Activated CD4-positive, alpha-beta memory T cell treated with anti-CD3 and anti-CD28 coated beads, Interleukin-2, amount 10 ng/mL, durations not matched to agents 7 days and 5 days (primary cell): ENCODE data around the gene PRRT4. TPM values are rescaled to one million over a fixed set of nuclear protein-coding genes. Genes with fewer than 3 reads are reported as not detected.

Source experiments
- CTCF ChIA-PET: fragments of 350-600 bp; sonication (Branson Sonifier 250); formaldehyde crosslinking; loops from one replicate; lab custom pipeline; 2021; ENCODE audit warnings: antibody characterized with exemption, inconsistent platforms; lab: Charles Lee
- POLR2A ChIA-PET: fragments of 350-600 bp; sonication (Branson Sonifier 250); formaldehyde crosslinking; loops from one replicate; lab custom pipeline; 2021; ENCODE audit warnings: antibody characterized with exemption; lab: Charles Lee
- DNase-seq: peaks from one replicate; pipeline ENCODE4 v3.0.0-alpha.2; 2020
- H3K27ac Mint-ChIP-seq: one replicate; pipeline ENCODE4 v1.8.0; 2021; ENCODE audit warnings: mild to moderate bottlenecking, mixed read lengths
- H3K27me3 Mint-ChIP-seq: one replicate; pipeline ENCODE4 v1.8.0; 2021; ENCODE audit warnings: mixed read lengths
- H3K36me3 Mint-ChIP-seq: one replicate; pipeline ENCODE4 v1.8.0; 2021; ENCODE audit warnings: low read depth, mixed read lengths
- H3K4me1 Mint-ChIP-seq: one replicate; pipeline ENCODE4 v1.8.0; 2021; ENCODE audit warnings: mixed read lengths
- H3K4me3 Mint-ChIP-seq: one replicate; pipeline ENCODE4 v1.8.0; 2021; ENCODE audit warnings: mild to moderate bottlenecking, mixed read lengths
- H3K9me3 Mint-ChIP-seq: one replicate; pipeline ENCODE4 v1.8.0; 2021; ENCODE audit warnings: mixed read lengths
- total RNA-seq, 2 experiments: library from RNA; stranded (reverse); gene quantifications; one replicate each; pipeline ENCODE4 v1.2.3, GENCODE V29; 2021

PRRT4 gene
- total RNA-seq, 2 experiments from 2014 or later: not detected

GRCh38 chr7:128323459-128324367 is 37.8 kb downstream of the PRRT4 start:
- H3K36me3 Mint-ChIP-seq: peaks cover 51% of the 10 kb centered on the region
- H3K27ac Mint-ChIP-seq: no peak overlapping the region
- CTCF ChIA-PET: interaction anchor here (2.4 kb wide), 1 partner anchor 114 kb away, joined by 9 read pairs; no protein-coding TSS in a partner anchor
- no peaks in the 10 kb centered on the region for H3K27me3 Mint-ChIP-seq
- H3K4me3 Mint-ChIP-seq: no peak overlapping the region
- H3K4me1 Mint-ChIP-seq: peaks cover 27% of the 10 kb centered on the region
- DNase-seq: no peak
- POLR2A ChIA-PET: no interaction called here
- H3K9me3 Mint-ChIP-seq: no peaks in the 10 kb centered on the region

- no peak for DNase-seq
- POLR2A ChIA-PET: no interaction called here
- H3K36me3 Mint-ChIP-seq: peaks cover 49% of the 10 kb centered on the region
- no peaks in the 10 kb centered on the region for H3K9me3 Mint-ChIP-seq
- H3K4me3 Mint-ChIP-seq: no peak overlapping the region
- CTCF ChIA-PET: interaction anchor here (1.1 to 2.4 kb wide), 6 partner anchors 21 to 138 kb away, joined by 3 to 9 read pairs (median 4); partner anchors contain the start of gene RBM28
- H3K4me1 Mint-ChIP-seq: peaks cover 29% of the 10 kb centered on the region
- no peaks in the 10 kb centered on the region for H3K27me3 Mint-ChIP-seq
- H3K27ac Mint-ChIP-seq: no peak overlapping the region
Measured at GRCh38 chr7:128323040-128323439, 38.5 kb downstream of the PRRT4 start.

- peaks cover 29% of the 10 kb centered on the region for H3K4me1 Mint-ChIP-seq
- H3K27me3 Mint-ChIP-seq: no peaks in the 10 kb centered on the region
- DNase-seq: peak; percentile 28
- H3K4me3 Mint-ChIP-seq: no peak overlapping the region
- H3K27ac Mint-ChIP-seq: peak overlapping the region; percentile 69
- H3K36me3 Mint-ChIP-seq: peaks cover 55% of the 10 kb centered on the region
- CTCF ChIA-PET: interaction anchor here (1.1 to 2.4 kb wide), 10 partner anchors 8 to 187 kb away, joined by 3 to 9 read pairs (median 4); partner anchors contain the start of gene RBM28
- H3K9me3 Mint-ChIP-seq: no peaks in the 10 kb centered on the region
- POLR2A ChIA-PET: interaction anchor here (1.7 kb wide), 1 partner anchor 22 kb away, joined by 6 read pairs; the partner anchor contains the start of gene RBM28
Measured at GRCh38 chr7:128322040-128322643, 39.3 kb downstream of the PRRT4 start.

GRCh38 chr7:128321044-128321422 is 40.5 kb downstream of the PRRT4 start:
- ChIA-PET CTCF (interaction anchor here (0.7 to 2.4 kb wide), 7 partner anchors 9 to 185 kb away, joined by 3 to 9 read pairs (median 4); no protein-coding TSS in a partner anchor), POLR2A (interaction anchor here (1.7 kb wide), 1 partner anchor 23 kb away, joined by 6 read pairs; the partner anchor contains the start of gene RBM28)
- no peak for DNase-seq
- Mint-ChIP-seq H3K27ac (peak overlapping the region; percentile 86), H3K4me1 (peaks cover 29% of the 10 kb centered on the region), H3K4me3 (no peak overlapping the region), H3K9me3 (no peaks in the 10 kb centered on the region), H3K27me3 (no peaks in the 10 kb centered on the region), H3K36me3 (peaks cover 55% of the 10 kb centered on the region)

- no peak overlapping the region for H3K4me3 Mint-ChIP-seq
- no peaks in the 10 kb centered on the region for H3K27me3 Mint-ChIP-seq
- DNase-seq: no peak
- ChIA-PET POLR2A (interaction anchor here (0.6 kb wide), 1 partner anchor 609 kb away, joined by 3 read pairs; no protein-coding TSS in a partner anchor), CTCF (no interaction called here)
- H3K27ac Mint-ChIP-seq: no peak overlapping the region
- peaks cover 34% of the 10 kb centered on the region for H3K4me1 Mint-ChIP-seq
- peaks cover 68% of the 10 kb centered on the region for H3K36me3 Mint-ChIP-seq
- no peaks in the 10 kb centered on the region for H3K9me3 Mint-ChIP-seq
Measured at GRCh38 chr7:128318691-128319090, 42.8 kb downstream of the PRRT4 start.

GRCh38 chr7:128311013-128311412 is 50.5 kb downstream of the PRRT4 start:
- no peaks in the 10 kb centered on the region for H3K27me3 Mint-ChIP-seq
- H3K4me3 Mint-ChIP-seq: no peak overlapping the region
- H3K4me1 Mint-ChIP-seq: peaks cover 6% of the 10 kb centered on the region
- DNase-seq: no peak
- peaks cover 64% of the 10 kb centered on the region for H3K36me3 Mint-ChIP-seq
- POLR2A ChIA-PET: no interaction called here
- no peak overlapping the region for H3K27ac Mint-ChIP-seq
- CTCF ChIA-PET: no interaction called here
- H3K9me3 Mint-ChIP-seq: no peaks in the 10 kb centered on the region

- H3K27me3 Mint-ChIP-seq: no peaks in the 10 kb centered on the region
- DNase-seq: no peak
- H3K4me1 Mint-ChIP-seq: peaks cover 6% of the 10 kb centered on the region
- H3K4me3 Mint-ChIP-seq: no peak overlapping the region
- no peak overlapping the region for H3K27ac Mint-ChIP-seq
- ChIA-PET POLR2A (no interaction called here), CTCF (no interaction called here)
- no peaks in the 10 kb centered on the region for H3K9me3 Mint-ChIP-seq
- peaks cover 64% of the 10 kb centered on the region for H3K36me3 Mint-ChIP-seq
Measured at GRCh38 chr7:128310499-128310898, 51.0 kb downstream of the PRRT4 start.

GRCh38 chr7:128309976-128310375 is 51.5 kb downstream of the PRRT4 start:
- Mint-ChIP-seq H3K36me3 (peaks cover 61% of the 10 kb centered on the region), H3K4me1 (peaks cover 1% of the 10 kb centered on the region), H3K27ac (no peak overlapping the region), H3K4me3 (no peak overlapping the region), H3K27me3 (no peaks in the 10 kb centered on the region), H3K9me3 (no peaks in the 10 kb centered on the region)
- POLR2A ChIA-PET: no interaction called here
- CTCF ChIA-PET: no interaction called here
- no peak for DNase-seq

- H3K36me3 Mint-ChIP-seq: peaks cover 53% of the 10 kb centered on the region
- ChIA-PET CTCF (no interaction called here), POLR2A (no interaction called here)
- DNase-seq: no peak
- no peak overlapping the region for H3K27ac Mint-ChIP-seq
- H3K9me3 Mint-ChIP-seq: no peaks in the 10 kb centered on the region
- H3K4me1 Mint-ChIP-seq: no peaks in the 10 kb centered on the region
- H3K27me3 Mint-ChIP-seq: no peaks in the 10 kb centered on the region
- H3K4me3 Mint-ChIP-seq: no peak overlapping the region
Measured at GRCh38 chr7:128309124-128309523, 52.4 kb downstream of the PRRT4 start.

GRCh38 chr7:128307061-128307460 is 54.4 kb downstream of the PRRT4 start:
- CTCF ChIA-PET: interaction anchor here (1.3 kb wide), 1 partner anchor 14 kb away, joined by 4 read pairs; no protein-coding TSS in a partner anchor
- Mint-ChIP-seq H3K4me3 (no peak overlapping the region), H3K9me3 (no peaks in the 10 kb centered on the region), H3K27me3 (no peaks in the 10 kb centered on the region), H3K36me3 (peaks cover 45% of the 10 kb centered on the region), H3K27ac (no peak overlapping the region), H3K4me1 (no peaks in the 10 kb centered on the region)
- DNase-seq: no peak
- POLR2A ChIA-PET: no interaction called here

- Mint-ChIP-seq H3K4me3 (no peak overlapping the region), H3K27me3 (no peaks in the 10 kb centered on the region), H3K27ac (no peak overlapping the region), H3K4me1 (no peaks in the 10 kb centered on the region), H3K36me3 (peaks cover 29% of the 10 kb centered on the region), H3K9me3 (no peaks in the 10 kb centered on the region)
- POLR2A ChIA-PET: no interaction called here
- CTCF ChIA-PET: no interaction called here
- DNase-seq: no peak
Measured at GRCh38 chr7:128304212-128304611, 57.3 kb downstream of the PRRT4 start.

GRCh38 chr7:128303643-128304042 is 57.8 kb downstream of the PRRT4 start:
- Mint-ChIP-seq H3K36me3 (peaks cover 25% of the 10 kb centered on the region), H3K4me3 (no peak overlapping the region), H3K27ac (no peak overlapping the region), H3K9me3 (no peaks in the 10 kb centered on the region), H3K4me1 (no peaks in the 10 kb centered on the region), H3K27me3 (no peaks in the 10 kb centered on the region)
- ChIA-PET CTCF (no interaction called here), POLR2A (no interaction called here)
- no peak for DNase-seq

- Mint-ChIP-seq H3K27me3 (no peaks in the 10 kb centered on the region), H3K27ac (no peak overlapping the region), H3K4me3 (no peak overlapping the region), H3K4me1 (no peaks in the 10 kb centered on the region), H3K36me3 (peaks cover 21% of the 10 kb centered on the region), H3K9me3 (no peaks in the 10 kb centered on the region)
- DNase-seq: no peak
- ChIA-PET CTCF (no interaction called here), POLR2A (no interaction called here)
Measured at GRCh38 chr7:128303133-128303532, 58.4 kb downstream of the PRRT4 start.
